ENCODE measurements around the gene ADGRB2.

DNA sequence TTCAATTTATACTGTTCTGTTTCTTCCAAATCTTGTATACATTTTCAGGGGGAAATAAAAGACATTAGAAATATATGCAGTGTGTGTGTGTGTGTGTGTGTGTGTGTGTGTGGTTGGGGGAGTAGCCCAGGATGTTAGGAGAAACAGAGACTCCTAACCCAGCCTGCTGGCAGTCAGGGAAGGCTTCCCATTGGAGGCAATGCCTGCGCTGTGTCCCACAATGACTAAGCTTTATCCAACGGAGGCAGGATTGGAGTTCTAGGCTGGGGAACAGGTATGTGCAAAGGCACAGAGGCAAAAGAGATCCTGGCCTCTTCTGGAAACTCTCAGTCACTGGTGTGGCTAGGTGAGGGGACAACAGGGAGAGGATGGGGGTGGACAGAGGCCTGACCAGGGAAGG, 16.5 kb upstream of the ADGRB2 start:
- TF ChIP-seq, protein P1, sequence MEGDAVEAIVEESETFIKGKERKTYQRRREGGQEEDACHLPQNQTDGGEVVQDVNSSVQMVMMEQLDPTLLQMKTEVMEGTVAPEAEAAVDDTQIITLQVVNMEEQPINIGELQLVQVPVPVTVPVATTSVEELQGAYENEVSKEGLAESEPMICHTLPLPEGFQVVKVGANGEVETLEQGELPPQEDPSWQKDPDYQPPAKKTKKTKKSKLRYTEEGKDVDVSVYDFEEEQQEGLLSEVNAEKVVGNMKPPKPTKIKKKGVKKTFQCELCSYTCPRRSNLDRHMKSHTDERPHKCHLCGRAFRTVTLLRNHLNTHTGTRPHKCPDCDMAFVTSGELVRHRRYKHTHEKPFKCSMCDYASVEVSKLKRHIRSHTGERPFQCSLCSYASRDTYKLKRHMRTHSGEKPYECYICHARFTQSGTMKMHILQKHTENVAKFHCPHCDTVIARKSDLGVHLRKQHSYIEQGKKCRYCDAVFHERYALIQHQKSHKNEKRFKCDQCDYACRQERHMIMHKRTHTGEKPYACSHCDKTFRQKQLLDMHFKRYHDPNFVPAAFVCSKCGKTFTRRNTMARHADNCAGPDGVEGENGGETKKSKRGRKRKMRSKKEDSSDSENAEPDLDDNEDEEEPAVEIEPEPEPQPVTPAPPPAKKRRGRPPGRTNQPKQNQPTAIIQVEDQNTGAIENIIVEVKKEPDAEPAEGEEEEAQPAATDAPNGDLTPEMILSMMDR (conservative IDR thresholded peaks at IDR 0.05 in 1 of 2, IDR thresholded peaks at IDR 0.05 in 1 of 2; ENCODE audit: low read depth in 1 of 2, low read length in 2 of 2), result no peak
- no peak for TF ChIP-seq EZH2 (IDR thresholded peaks at IDR 0.05; ENCODE audit: low read length, missing control alignments)
